Measurements from ENCODE around the gene PEX14.
A peak's percentile ranks its signal among the peaks of the same experiment; 100 is the strongest.
"Not testable (repeated sequence)": the region's sequence is repeated elsewhere in the genome, so short reads cannot be mapped to it uniquely, and the experiment has no call there.

Gene PEX14

DNA sequence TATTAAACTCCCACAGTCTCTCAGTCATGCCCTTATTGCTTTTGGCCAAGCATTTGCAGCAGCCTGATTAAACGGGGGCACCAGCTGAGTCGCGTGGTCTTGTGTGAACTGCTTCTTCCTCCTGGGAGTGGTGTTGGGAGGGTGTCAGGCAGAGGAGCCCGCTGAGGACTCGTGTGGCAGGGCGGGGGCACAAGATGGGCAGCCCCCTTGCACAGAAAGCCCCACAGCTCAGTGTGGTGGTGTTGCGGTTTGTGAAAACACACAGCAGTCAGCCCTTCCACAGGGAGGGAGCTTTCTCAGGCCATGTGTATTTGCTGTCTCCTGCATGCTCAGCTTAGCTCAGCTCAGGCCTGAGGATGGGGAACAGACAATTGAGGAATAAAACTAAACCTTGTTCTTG lies 22.4 kb downstream of the PEX14 start:
- no peak for DNase-seq

DNA sequence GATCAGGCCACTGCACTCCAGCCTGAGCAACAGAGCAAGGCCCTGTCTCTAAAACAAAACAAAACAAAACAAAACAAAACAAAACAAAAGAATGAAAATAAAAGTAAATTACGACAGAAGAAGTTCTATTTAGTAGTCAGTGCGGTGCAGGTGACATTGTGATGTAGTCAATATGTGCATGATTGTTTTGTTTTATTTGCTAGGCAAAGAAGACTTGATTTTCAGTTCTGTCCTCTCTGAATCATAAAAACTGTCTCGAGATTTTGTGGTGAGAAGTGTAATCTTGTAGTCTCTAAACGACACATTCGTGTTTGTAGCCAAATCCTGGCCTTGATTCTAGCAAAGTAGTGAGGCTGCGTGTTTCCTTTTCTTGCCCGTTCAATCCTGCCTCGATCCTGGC lies 23.5 kb downstream of the PEX14 start:
- DNase-seq, result no peak

DNA sequence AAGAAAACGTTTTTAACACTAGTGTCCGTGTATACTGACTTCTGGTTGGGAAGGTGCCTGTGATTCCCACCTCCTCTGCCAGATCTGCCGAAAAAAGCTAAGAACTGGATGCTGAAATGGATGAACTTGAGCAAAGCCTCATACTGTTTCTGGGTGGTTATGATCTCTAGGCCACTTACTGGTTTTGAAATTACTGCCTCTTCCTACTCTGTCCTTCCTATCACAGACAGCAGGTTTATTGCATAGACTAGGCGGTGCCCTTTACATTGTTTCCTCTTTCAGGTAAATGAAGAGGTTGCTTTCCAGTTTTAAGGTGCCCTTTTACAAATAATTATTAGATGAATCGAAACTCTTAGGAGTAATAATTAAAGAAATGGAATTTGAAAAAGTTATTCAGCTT lies 27.5 kb downstream of the PEX14 start:
- DNase-seq, result no peak

GRCh38 chr1:10504249-10504648 lies 29.5 kb downstream of the PEX14 start:
- no peak for DNase-seq

GRCh38 chr1:10506046-10506676 lies 31.4 kb downstream of the PEX14 start:
- not testable (repeated sequence) for DNase-seq

DNA sequence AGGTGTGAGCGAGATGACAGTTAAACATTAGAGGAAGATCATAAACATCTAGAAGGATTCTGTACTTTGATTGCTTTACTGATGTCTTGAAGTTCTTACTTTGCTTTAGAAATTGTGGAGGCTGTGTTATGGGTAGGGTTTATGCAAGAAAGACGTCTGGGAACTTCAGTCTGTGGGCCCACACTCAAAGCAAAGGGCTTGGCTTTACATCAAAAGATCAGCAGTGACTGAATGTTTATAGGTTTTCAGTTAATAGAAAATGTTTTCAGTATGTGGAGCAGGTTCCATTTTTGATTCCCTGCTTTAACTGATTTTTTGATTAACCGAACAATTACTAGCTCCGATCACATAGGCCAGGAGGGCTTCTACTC lies 31.9 kb downstream of the PEX14 start:
- DNase-seq, result no peak

GRCh38 chr1:10507111-10507879 lies 32.5 kb downstream of the PEX14 start:
- peak in 1 of 2 donors; percentile 59 for DNase-seq

DNA sequence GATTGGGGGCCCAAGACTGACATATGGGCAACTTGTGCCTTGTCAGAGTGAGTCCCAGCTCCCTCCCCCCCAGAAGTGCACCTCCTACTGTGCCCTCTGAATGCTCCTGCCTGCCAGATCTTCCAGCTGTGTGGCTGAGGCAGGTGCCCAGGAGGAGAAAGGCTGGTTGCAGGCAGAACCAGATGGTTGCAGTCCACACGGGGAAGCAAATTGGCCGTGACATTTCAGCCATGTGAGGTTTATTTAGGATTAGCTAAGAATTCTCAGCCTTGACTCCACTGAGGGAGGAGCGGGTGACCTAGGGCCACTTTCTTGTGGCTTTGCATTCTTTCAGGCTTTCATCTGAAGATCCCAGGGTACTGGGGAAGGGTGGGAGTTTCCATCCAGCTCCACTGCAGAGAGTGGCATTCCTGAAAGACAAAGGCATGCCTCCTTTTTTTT lies 33.8 kb downstream of the PEX14 start:
- DNase-seq, result no peak

- no peak for DNase-seq
Measured at GRCh38 chr1:10509809-10510509, 35.2 kb downstream of the PEX14 start.

DNA sequence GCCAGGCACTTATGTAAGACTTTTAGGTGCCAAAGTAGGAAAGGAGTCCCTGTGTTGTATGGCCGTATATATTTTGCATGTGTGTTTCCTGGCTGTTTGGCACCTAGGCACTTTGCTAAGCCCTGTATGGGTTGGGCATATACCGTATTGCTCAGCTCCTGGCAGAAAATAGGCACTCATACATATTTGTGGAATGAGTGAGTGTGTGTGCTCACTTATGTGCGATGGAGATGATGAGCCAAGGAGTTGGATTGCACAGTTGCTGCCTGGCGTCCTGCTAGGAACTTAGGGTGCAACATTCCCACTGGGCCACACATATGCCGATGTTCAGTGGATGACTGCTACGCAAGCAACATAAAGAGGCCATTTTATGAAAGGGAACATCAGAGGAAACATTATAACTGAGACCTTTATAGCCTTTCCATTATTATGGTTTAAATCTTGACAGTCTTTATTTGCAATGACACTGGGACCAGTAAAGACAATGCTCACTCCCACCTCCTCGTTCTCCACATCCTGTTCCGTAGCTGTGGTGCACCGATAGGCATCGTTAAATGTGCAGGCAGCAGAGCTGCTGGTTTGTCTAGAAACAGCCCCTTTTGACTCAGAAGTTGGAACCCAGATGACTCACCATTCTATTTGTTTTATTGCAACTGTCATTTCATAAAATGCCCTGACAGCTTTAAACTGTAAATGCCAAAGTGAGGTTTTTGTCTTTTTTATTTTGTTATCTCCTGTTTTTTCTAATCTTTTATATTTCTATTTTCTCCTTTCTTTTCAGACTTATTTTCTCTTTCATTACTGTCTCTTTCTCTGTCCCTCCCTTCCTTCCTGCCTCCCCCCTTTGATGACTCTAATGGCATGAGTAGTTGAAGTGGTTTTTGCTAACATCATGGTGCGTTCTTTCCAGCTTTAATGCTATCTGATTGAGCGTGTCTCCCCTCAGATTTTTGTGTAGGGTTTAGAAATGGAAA lies 36.1 kb downstream of the PEX14 start:
- DNase-seq, result peak in 1 of 2 donors; percentile 90

GRCh38 chr1:10511494-10511885 lies 36.7 kb downstream of the PEX14 start:
- DNase-seq, result no peak

- no peak for DNase-seq
Measured at GRCh38 chr1:10513199-10513598, 38.4 kb downstream of the PEX14 start.

GRCh38 chr1:10514490-10515235 lies 39.9 kb downstream of the PEX14 start:
- DNase-seq, result no peak

DNA sequence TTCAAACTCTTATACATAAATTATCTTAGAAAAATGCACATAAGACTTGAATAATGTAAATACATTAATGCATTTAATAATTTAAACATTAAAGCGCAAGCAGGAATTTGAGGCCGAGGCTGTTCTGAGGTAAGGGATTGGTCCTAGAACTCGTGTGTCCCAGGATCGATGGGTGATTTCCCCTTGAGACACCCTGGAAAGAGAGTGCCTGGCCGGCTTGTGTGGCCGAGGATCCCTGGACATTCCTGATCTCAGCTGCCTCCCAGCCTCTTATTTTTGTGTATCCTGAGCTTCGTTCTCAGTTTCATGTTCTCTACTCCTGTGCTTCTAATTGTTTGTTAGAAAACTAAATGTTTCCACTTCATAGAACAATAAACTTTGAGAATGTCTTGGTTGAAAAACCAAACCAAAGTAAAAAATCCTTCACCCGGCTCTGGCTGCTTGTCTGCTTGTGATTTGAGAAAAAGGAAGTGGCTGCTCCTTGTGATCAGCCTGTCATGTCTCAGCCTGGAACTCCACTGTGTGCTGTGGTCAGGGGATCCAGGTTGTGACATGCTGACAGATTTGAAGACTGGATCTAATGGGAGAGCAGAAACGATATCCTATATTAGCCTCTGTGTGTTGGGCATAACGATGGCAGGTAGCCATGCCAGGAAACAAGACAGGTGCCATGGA lies 40.7 kb downstream of the PEX14 start:
- peak in 1 of 2 donors; percentile 42 for DNase-seq

DNA sequence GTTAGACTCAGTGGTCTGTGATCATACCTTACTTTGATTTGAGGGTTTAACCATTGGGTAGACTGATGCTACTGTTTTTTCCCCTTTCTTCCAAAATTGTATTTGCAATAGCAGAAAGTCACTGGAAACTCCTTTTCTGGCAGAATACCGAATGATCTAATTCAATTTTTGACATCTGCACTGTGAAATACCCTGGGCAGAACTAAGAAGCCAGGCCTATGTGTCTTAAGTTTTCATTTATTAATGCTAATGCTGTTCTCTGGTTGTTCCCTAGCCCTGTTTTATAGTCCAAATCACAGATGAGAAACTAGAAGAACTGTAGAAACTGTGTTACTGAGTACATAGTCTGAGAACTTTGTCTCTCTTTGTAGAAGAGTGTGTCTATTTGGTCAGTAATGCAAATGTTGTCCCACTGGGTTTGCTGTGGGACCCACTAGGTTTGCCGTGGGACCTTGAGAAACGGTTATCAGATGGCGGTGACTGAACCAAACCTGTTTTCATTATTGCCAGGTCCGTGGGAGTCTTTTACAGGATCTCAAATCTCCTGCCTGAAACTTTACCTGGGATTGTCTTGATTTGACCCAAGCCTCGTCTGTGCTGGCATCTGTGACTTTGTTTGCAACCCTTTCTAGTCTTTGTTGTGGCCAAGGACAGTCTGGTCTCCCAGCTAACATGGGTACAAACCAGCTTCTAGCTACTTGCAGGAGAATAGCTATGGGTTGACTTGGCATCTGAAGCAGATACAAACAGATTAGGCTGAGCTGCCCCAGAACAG lies 41.4 kb downstream of the PEX14 start:
- no peak for DNase-seq

DNA sequence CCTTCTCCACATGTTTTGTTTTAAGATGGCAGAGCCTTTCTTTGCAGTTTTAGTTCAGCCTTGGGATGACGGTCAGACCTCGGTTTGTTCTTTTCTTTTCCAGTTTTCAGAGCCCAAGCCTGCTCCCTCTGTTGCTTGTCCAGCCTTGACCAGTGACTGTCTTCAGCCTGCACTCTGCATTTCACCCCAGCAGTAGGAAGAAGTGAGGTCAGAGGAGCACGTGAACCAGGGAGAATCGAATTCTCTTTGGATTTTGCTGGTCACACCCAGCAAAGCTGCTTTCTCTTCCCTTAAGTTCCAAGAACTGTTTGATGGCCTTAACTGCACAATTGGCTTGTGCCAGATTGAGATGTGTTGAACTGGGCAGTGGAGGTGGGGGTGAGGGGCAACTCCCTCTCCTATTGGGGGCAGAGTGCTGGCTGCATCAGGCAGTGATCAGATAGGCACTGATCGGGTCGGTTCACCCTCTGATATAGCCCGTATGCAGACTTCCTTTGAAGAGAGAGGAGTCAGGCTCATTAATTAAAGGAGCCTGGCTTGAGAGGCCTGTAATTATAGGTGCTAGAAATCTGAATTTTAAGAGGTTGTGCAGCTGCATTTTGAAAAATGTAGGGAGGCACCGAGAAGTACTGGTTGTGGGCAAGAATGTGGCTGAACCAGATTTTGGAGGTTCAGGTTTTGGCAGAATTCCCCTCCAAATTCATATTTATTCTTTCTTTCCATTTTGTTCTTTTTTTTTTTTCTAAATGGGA lies 42.4 kb downstream of the PEX14 start:
- no peak for DNase-seq

DNA sequence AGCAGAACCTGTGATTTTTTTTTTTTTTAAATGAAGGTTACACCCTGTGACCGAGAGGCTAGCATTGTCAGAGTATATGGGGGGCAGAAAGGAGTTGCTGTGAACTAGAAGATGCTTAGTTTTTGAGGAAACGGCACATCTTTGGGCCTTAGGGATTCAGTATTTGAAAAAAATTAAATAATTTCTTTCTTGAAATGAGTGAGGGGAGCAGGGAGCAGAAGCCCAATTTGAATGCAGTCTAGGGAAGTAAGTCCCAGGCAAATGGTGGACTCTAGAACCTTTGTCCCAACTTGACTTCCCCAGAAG lies 42.9 kb downstream of the PEX14 start:
- no peak for DNase-seq

GRCh38 chr1:10519016-10519417 lies 44.3 kb downstream of the PEX14 start:
- no peak for DNase-seq

GRCh38 chr1:10520497-10520896 lies 45.7 kb downstream of the PEX14 start:
- no peak for DNase-seq

- no peak for DNase-seq
Measured at GRCh38 chr1:10520952-10521351, 46.2 kb downstream of the PEX14 start.
